Endometrium (tissue), 2 donors: ENCODE results near the gene CDIPT.

ENCODE experiments used
- FAIRE-seq: peaks from 2 replicates; lab custom pipeline; 2012; peaks lifted over from hg19 to GRCh38; lab: Jason Lieb, UNC
- donor health status: control.
- donor health status: control.

CDIPT gene

DNA sequence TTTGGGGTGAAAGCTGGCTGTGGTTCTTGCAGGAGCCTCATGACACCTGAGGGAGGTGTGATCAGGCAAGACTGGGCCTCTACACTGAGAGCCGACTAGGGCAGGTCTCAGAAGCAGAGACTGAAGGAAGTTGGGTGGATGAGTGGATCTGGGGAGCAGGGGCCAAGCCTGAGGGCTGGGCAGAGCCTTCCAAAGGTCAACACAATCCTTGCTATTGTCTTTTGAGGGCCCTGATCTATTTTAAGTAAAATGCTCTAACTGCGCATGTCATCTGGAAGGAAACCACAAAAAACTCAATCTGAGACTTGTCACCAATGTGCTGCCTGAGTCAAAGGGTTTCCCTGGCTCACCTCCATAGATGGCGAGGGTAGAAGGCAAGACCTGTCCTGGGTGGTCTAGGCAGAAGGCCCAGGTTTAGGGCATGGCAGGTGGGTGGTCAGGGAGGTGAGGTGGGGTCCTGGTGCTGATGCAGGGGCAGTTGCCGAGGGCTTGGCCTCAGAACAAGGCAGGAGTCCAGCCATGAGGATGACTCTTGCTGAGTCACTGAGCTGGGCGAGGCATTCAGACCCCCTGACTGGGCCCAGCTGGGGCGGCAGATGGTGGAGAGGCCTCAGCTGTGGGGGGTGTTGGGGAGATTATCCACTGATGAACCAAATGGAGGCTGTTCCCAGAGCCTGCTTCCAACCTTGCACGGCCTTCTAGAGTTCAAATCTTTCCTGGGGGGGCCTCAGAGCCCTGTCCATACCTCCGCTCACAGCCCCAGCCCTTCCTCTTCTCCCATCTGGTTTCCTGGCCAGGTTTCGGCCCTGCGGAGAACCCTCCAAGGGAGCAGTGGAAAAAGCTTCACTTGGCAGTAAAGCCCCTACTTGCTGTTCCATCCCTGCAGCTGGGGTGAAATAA, 37.6 kb downstream of the CDIPT start:
- FAIRE-seq = no peak

- no peak for FAIRE-seq
These were observed 38.4 kb downstream of the CDIPT start for GRCh38 chr16:29824589-29825144.

GRCh38 chr16:29821643-29822115, 41.3 kb downstream of the CDIPT start:
- FAIRE-seq = no peak

GRCh38 chr16:29820730-29821642, 42.0 kb downstream of the CDIPT start:
- no peak for FAIRE-seq

DNA sequence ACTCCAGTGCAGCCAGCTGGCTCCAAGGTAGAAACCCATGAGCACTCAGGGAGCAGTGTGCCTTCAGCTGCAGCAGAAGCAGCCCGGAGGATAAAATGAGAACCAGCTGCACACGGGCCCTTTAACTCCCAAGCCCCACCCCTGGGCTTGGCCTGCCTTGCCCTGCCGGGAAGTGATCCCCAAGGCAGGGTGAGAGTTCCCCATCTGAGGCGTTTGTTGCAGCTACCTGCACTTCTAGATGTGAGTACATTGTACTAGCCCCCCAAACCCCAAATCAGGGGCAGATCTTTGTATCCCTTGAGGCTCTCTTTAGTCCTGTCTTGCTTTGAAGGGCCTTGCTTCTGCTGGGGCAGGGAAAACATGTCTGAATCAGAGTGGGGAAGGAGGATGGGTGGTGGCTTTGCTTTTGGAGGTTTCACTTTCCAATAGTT, 42.7 kb downstream of the CDIPT start, which contains the start of gene MVP:
Gene MVP (plus strand): TSS at position 192 of the 431 bp plus-strand sequence. CDS start 10,088 bp downstream, outside the sequence.
- FAIRE-seq = no peak

GRCh38 chr16:29819506-29819905, 43.5 kb downstream of the CDIPT start:
- no peak for FAIRE-seq

DNA sequence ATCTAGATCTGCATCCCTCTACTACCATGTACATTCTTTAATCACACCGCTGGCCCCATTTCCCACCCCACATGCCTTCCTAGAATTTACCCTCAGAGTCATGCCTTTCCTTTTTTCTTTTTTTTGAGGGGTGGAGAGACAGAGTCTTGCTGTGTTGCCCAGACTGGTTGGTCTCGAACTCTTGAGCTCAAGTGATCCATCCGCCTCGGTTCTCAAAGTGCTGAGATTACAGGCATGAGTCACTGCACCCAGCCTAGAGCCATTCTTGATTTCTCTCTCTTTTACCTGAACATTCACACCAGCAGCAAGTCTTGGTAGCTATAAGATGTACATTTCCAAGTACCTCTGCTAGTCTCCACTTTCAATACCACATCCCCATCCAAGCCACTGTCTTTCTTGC, 44.9 kb downstream of the CDIPT start:
- FAIRE-seq = no peak

- no peak for FAIRE-seq
These were observed 46.2 kb downstream of the CDIPT start for GRCh38 chr16:29816694-29817441.

GRCh38 chr16:29815793-29816693, 47.0 kb downstream of the CDIPT start, which contains the start of gene PAGR1:
Gene PAGR1, plus strand, starts transcription at chr16:29816152. Its CDS starts 374 bp downstream, at chr16:29816526.
- FAIRE-seq = peak; percentile 78

- FAIRE-seq = no peak
These were observed 47.8 kb downstream of the CDIPT start for GRCh38 chr16:29815032-29815721.

DNA sequence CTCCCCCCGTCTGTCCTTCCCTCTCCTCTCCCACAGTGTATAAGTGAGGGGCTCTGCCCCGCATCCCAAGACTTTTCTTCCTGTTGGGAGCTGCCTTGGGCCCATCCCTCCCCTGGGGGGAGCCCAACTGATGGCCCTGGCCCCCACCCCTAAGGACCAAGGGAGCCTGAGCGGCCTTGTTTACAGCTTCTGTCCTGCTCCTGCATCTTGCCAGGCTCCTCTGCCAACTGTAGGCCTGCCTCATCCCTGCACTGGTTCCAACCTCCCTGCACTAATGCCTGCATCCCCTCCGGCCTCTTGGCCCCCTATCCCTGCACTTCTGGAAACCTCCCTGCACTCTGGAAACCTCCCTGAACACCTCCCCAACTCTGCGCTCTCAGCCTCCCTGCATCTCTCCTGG, 48.4 kb downstream of the CDIPT start:
- FAIRE-seq = no peak

DNA sequence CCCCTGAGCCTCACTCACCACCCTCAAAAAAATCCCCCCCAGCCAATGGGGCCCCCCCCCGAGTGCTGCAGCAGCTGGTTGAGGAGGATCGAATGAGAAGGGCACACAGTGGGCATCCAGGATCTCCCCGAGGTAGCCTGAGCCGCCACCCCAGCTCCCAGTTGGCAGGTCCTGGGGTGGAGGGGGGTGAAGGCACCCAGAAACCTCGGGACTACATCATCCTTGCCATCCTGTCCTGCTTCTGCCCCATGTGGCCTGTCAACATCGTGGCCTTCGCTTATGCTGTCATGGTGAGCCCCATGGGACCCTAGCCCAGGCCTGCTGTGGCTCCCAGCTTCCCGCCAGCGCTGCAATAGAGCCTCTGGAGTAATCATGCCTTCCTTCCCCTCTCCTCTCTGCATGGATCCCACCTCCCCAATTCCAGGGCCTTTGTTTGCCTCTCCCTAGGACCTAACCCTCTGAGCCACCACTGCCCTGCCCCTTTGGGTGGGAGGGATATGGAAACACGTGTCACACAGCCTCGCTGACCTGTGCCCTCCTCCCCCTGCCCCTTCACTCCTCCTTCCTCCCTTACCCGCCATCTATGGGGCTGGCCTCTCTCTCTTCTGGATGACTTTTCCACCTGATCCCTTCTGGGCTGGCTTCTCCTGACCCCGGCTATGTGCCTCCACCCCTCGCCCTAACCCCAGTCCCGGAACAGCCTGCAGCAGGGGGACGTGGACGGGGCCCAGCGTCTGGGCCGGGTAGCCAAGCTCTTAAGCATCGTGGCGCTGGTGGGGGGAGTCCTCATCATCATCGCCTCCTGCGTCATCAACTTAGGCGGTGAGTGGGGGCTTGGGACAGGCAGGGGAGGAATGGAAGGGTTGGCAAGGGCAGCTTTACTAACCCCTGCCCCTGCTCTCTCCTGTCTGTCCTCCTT, 49.1 kb downstream of the CDIPT start:
- no peak for FAIRE-seq

DNA sequence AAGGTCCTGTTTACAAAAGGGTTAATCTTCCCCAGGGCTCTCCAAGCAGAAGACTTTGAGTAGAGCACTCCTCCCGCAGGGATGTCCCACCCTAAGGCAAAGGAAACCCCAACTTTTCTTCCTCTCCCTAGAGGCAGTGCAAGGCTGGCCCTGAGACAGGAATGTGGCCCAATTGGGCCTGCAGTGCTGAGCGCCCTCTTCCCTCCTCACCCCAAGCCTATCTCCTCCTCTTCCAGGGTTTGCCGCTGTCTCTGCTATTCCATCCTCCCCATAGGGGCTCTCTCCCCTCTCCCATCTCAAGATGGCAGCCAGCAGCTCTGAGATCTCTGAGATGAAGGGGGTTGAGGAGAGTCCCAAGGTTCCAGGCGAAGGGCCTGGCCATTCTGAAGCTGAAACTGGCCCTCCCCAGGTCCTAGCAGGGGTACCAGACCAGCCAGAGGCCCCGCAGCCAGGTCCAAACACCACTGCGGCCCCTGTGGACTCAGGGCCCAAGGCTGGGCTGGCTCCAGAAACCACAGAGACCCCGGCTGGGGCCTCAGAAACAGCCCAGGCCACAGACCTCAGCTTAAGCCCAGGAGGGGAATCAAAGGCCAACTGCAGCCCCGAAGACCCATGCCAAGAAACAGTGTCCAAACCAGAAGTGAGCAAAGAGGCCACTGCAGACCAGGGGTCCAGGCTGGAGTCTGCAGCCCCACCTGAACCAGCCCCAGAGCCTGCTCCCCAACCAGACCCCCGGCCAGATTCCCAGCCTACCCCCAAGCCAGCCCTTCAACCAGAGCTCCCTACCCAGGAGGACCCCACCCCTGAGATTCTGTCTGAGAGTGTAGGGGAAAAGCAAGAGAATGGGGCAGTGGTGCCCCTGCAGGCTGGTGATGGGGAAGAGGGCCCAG, 50.0 kb downstream of the CDIPT start:
- no peak for FAIRE-seq

DNA sequence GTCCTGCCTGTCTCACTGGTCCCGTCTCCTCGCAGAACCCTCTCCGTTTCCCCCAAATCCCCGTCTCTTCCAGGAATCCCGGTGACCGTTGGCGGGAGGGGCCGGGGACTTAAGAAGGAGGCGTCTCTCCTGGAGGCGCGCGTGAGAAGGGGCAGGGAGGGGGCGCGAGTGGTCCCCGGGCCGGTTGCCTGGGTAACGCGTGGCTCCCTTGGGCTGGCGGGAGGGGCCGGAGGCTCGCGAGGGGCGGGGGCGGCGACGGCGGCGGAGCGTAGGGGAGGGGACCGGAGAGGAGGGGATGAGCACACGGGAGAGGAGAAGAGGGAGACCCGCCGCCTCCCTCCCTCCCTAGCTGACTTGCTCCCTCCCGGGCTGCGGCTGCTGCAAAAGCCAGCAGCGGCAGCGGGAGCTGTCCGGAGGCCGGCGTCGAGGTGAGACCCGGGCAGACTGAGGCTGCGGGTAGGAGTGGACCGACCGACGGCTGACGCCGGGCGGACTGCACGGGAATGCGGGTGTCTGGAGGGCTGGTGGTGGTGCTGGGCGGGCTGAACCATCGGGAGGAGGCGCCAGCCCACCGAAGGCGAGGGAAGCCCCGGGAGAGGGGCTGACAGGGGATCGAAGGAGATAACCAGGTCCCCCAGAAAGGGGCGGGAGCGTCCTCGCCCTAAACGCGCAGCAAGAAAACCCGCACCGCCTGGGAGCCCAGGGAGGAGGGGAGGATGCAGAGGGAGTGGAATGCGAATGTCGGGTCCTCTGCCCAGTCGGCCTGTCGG, 50.9 kb downstream of the CDIPT start, which contains the start of gene PRRT2:
Gene PRRT2 (plus strand): TSS at position 298 of the 770 bp plus-strand sequence. CDS start 862 bp downstream, outside the sequence.
- FAIRE-seq = no peak

- FAIRE-seq = peak; percentile 93
These were observed 51.7 kb downstream of the CDIPT start for GRCh38 chr16:29811170-29811895.

- FAIRE-seq = no peak
These were observed 52.3 kb downstream of the CDIPT start for GRCh38 chr16:29810699-29811169.
